Endodermal cell (in vitro differentiated cells): ENCODE data around the gene ARRDC2. TPM values are rescaled to one million over a fixed set of nuclear protein-coding genes. Genes with fewer than 3 reads are reported as not detected.

ENCODE experiments used
- DNase-seq: peaks from one replicate; pipeline ENCODE4 v3.0.0-alpha.2; 2017
- H3K27ac ChIP-seq: 2 replicates; pipeline ENCODE4 v1.5.1; 2013; ENCODE audit warnings: mild to moderate bottlenecking, low read depth, low read length, moderate library complexity
- H3K27me3 ChIP-seq: 2 replicates; pipeline ENCODE4 v1.6.1; 2013; ENCODE audit warnings: mild to moderate bottlenecking, low read length, moderate library complexity; ENCODE audit not compliant: insufficient read depth, control insufficient read depth, poor library complexity, severe bottlenecking
- H3K36me3 ChIP-seq: 2 replicates; pipeline ENCODE4 v1.7.0; 2013; ENCODE audit warnings: mild to moderate bottlenecking, low read length, moderate library complexity; ENCODE audit not compliant: control insufficient read depth, insufficient read depth
- H3K4me1 ChIP-seq: one replicate; pipeline ENCODE4 v1.7.0; 2013; ENCODE audit warnings: low read length; ENCODE audit not compliant: control insufficient read depth, insufficient read depth
- H3K4me3 ChIP-seq: 2 replicates; pipeline ENCODE4 v1.5.1; 2013; ENCODE audit warnings: mild to moderate bottlenecking, low read length, moderate library complexity
- H3K9ac ChIP-seq: 2 replicates; pipeline ENCODE4 v1.6.1; 2013; ENCODE audit warnings: mild to moderate bottlenecking, low read length, moderate library complexity; ENCODE audit not compliant: poor library complexity, severe bottlenecking; ENCODE audit errors: extremely low read depth
- H3K9me3 ChIP-seq: 2 replicates; pipeline ENCODE4 v1.6.1; 2013; ENCODE audit warnings: mild to moderate bottlenecking, low read length, moderate library complexity; ENCODE audit not compliant: control insufficient read depth
- H3K27ac Mint-ChIP-seq: 2 replicates; pipeline ENCODE4 v1.8.0; 2020; ENCODE audit warnings: mixed read lengths
- H3K27me3 Mint-ChIP-seq: 2 replicates; pipeline ENCODE4 v1.8.0; 2021; ENCODE audit warnings: mild to moderate bottlenecking, mixed read lengths; ENCODE audit not compliant: insufficient read depth
- H3K36me3 Mint-ChIP-seq: 2 replicates; pipeline ENCODE4 v1.8.0; 2020; ENCODE audit warnings: low read depth, mixed read lengths
- H3K4me1 Mint-ChIP-seq: 2 replicates; pipeline ENCODE4 v1.8.0; 2020; ENCODE audit warnings: mixed read lengths
- H3K4me3 Mint-ChIP-seq: 2 replicates; pipeline ENCODE4 v1.8.0; 2020; ENCODE audit warnings: mild to moderate bottlenecking, moderate library complexity, mixed read lengths
- H3K9me3 Mint-ChIP-seq: 2 replicates; pipeline ENCODE4 v1.8.0; 2020; ENCODE audit warnings: mild to moderate bottlenecking, mixed read lengths
- CTCF ChIP-seq: fragments of 200-600 bp; sonication (generic); conservative IDR thresholded peaks from 2 replicates; pipeline ENCODE4 v1.5.0; 2021; ENCODE audit warnings: antibody characterized with exemption, mild to moderate bottlenecking
- WGBS, 2 experiments: methylation state at CpG; one replicate each; pipeline versions ENCODE4 v1.1.5 to v1.1.7; 2013; ENCODE audit warnings: missing lambda C conversion rate in 2 of 2, mixed read lengths in 1 of 2; ENCODE audit not compliant: insufficient coverage in 1 of 2, insufficient read length in 1 of 2; 5-methylcytosine and 5-hydroxymethylcytosine counted together
- total RNA-seq, 2 donors: library from RNA; stranded (reverse); fragmentation: NEBNext Ultra II Directional in 1 of 2; extraction: Animal tissue kit (Norgen Biotek cat#: 25700) in 1 of 2; gene quantifications; 2 replicates in 1 of 2; 3 replicates in 1 of 2; pipeline ENCODE4 v1.2.1, GENCODE V29; 2021

Gene ARRDC2
- total RNA-seq, 2 donors from 2014 or later: 6.8 to 7.0 TPM

GRCh38 chr19:17967257-17968051 lies 40.5 kb upstream of the ARRDC2 start:
- no peak for TF ChIP-seq CTCF
- Histone ChIP-seq H3K27me3 (peaks cover 13% of the 10 kb centered on the region), H3K9ac (no peak overlapping the region), H3K9me3 (no peaks in the 10 kb centered on the region), H3K4me3 (peak overlapping the region; percentile 78), H3K27ac (no peak overlapping the region), H3K36me3 (no peaks in the 10 kb centered on the region), H3K4me1 (no peaks in the 10 kb centered on the region)
- WGBS, 2 experiments: 9 to 24% methylated on average over 6 to 34 of the region's 35 CpGs
- Mint-ChIP-seq H3K27me3 (peaks cover 39% of the 10 kb centered on the region), H3K4me3 (peak overlapping the region; percentile 71), H3K36me3 (no peaks in the 10 kb centered on the region), H3K4me1 (peaks cover 5% of the 10 kb centered on the region), H3K27ac (no peak overlapping the region), H3K9me3 (no peaks in the 10 kb centered on the region)
- no peak for DNase-seq

DNA sequence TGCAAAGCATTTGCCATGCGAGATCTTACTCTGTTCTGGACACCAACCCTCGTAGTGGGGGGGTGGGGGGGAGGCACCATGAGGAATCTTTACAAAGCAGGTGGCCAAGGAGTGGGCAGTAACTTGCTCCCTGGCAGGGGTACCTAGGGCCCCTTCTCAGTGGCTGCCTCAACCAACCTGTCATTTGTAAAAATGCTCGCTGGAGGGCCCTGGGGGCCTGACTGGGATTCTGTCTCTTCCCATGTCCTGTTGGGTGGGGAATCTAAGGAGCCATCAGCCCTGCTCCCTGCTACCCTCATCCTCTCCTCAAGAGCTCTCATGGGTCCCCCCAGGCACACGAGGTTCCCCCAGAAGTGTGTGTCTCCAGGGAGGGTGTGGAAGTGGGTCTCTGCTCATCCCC lies 39.6 kb upstream of the ARRDC2 start:
- no peaks in the 10 kb centered on the region for H3K9me3 ChIP-seq
- no peak for TF ChIP-seq CTCF
- no peaks in the 10 kb centered on the region for H3K36me3 ChIP-seq
- Mint-ChIP-seq H3K27me3 (peaks cover 37% of the 10 kb centered on the region), H3K4me3 (peak overlapping the region; percentile 71), H3K9me3 (no peaks in the 10 kb centered on the region), H3K36me3 (no peaks in the 10 kb centered on the region), H3K4me1 (peaks cover 5% of the 10 kb centered on the region), H3K27ac (no peak overlapping the region)
- no peaks in the 10 kb centered on the region for H3K4me1 ChIP-seq
- no peak overlapping the region for H3K27ac ChIP-seq
- no peak overlapping the region for H3K9ac ChIP-seq
- 79 to 100% methylated on average over 1 to 4 of the region's 4 CpGs for WGBS, 2 experiments
- no peak overlapping the region for H3K4me3 ChIP-seq
- no peak for DNase-seq
- H3K27me3 ChIP-seq: peaks cover 13% of the 10 kb centered on the region

- no peak overlapping the region for H3K27ac Mint-ChIP-seq
- H3K4me1 ChIP-seq: no peaks in the 10 kb centered on the region
- TF ChIP-seq CTCF: no peak
- H3K27me3 ChIP-seq: peaks cover 13% of the 10 kb centered on the region
- 89 to 93% methylated on average over 12 to 19 of the region's 19 CpGs for WGBS, 2 experiments
- H3K27me3 Mint-ChIP-seq: peaks cover 30% of the 10 kb centered on the region
- H3K4me1 Mint-ChIP-seq: peaks cover 5% of the 10 kb centered on the region
- H3K9ac ChIP-seq: no peak overlapping the region
- H3K9me3 Mint-ChIP-seq: no peaks in the 10 kb centered on the region
- H3K36me3 ChIP-seq: no peaks in the 10 kb centered on the region
- no peaks in the 10 kb centered on the region for H3K9me3 ChIP-seq
- no peak overlapping the region for H3K27ac ChIP-seq
- no peak overlapping the region for H3K4me3 ChIP-seq
- no peaks in the 10 kb centered on the region for H3K36me3 Mint-ChIP-seq
- no peak overlapping the region for H3K4me3 Mint-ChIP-seq
- DNase-seq: no peak
Measured at GRCh38 chr19:17969096-17969792, 38.7 kb upstream of the ARRDC2 start.
